DND-41 (cell line): ENCODE data around the gene IKBKE.

Experiments used
- ATAC-seq: fragments of 200-7000 bp; cut with Tn5 transposase; 3 replicates; pipeline ENCODE4 v1.9.1; 2021; ENCODE audit warnings: low read depth; ENCODE audit not compliant: insufficient read depth
- DNase-seq: peaks from one replicate; pipeline ENCODE4 v3.0.0-alpha.2; 2020
- H2AFZ ChIP-seq: 2 replicates; pipeline ENCODE4 v1.6.0; 2012; ENCODE audit warnings: low read depth, low read length
- H3K27ac ChIP-seq: 2 replicates; pipeline ENCODE4 v1.5.1; 2012; ENCODE audit warnings: low read length, inconsistent platforms
- H3K27me3 ChIP-seq: fragments of 200-600 bp; sonication (generic); 2 replicates; pipeline ENCODE4 v1.6.0; 2012; ENCODE audit warnings: low read length, mild to moderate bottlenecking, inconsistent platforms; ENCODE audit not compliant: insufficient read depth, poor library complexity
- H3K36me3 ChIP-seq: 2 replicates; pipeline ENCODE4 v1.5.1; 2012; ENCODE audit warnings: low read length, inconsistent platforms; ENCODE audit not compliant: insufficient read depth
- H3K4me1 ChIP-seq: 2 replicates; pipeline ENCODE4 v1.5.1; 2012; ENCODE audit warnings: mild to moderate bottlenecking, low read length; ENCODE audit not compliant: insufficient read depth
- H3K4me2 ChIP-seq: 2 replicates; pipeline ENCODE4 v1.6.0; 2012; ENCODE audit warnings: mild to moderate bottlenecking, moderate library complexity, low read length, inconsistent platforms; ENCODE audit not compliant: insufficient read depth
- H3K4me3 ChIP-seq, 2 experiments: fragments of 200-600 bp in 1 of 2; shearing (Covaris generic) in 1 of 2; 2 replicates each; pipeline ENCODE4 v1.5.1; 2012 to 2016; ENCODE audit warnings: inconsistent platforms in 2 of 2, low read length in 2 of 2, mild to moderate bottlenecking in 2 of 2, low read depth in 1 of 2, moderate library complexity in 1 of 2
- H3K79me2 ChIP-seq: 2 replicates; pipeline ENCODE4 v1.6.0; 2012; ENCODE audit warnings: low read length, inconsistent platforms; ENCODE audit not compliant: insufficient read depth
- H3K9ac ChIP-seq: 2 replicates; pipeline ENCODE4 v1.6.0; 2012; ENCODE audit warnings: low read depth, mild to moderate bottlenecking, inconsistent platforms, low read length, moderate library complexity
- H3K9me3 ChIP-seq: 2 replicates; pipeline ENCODE4 v1.5.1; 2012; ENCODE audit warnings: low read length, moderate library complexity, mild to moderate bottlenecking, inconsistent platforms; ENCODE audit not compliant: insufficient read depth, severe bottlenecking
- H4K20me1 ChIP-seq: 2 replicates; pipeline ENCODE4 v1.6.0; 2012; ENCODE audit warnings: low read length; ENCODE audit not compliant: insufficient read depth
- CTCF ChIP-seq: IDR thresholded peaks from 2 replicates; pipeline ENCODE4 v1.5.1; 2012; ENCODE audit warnings: borderline replicate concordance, low read length, moderate library complexity, mild to moderate bottlenecking; ENCODE audit not compliant: poor library complexity, severe bottlenecking; ENCODE audit errors: extremely low read depth
- EZH2 ChIP-seq: IDR thresholded peaks from 3 replicates; pipeline ENCODE4 v1.6.1; 2012; ENCODE audit warnings: borderline replicate concordance, low read depth, mild to moderate bottlenecking, moderate library complexity, low read length, inconsistent platforms; ENCODE audit not compliant: severe bottlenecking

Gene IKBKE

GRCh38 chr1:206510371-206510770, 40.1 kb downstream of the IKBKE start:
- no peak overlapping the region for H3K4me2 ChIP-seq
- no peak for DNase-seq
- H3K9ac ChIP-seq, result no peak overlapping the region
- H2AFZ ChIP-seq, result no peak overlapping the region
- no peak overlapping the region for H3K4me3 ChIP-seq
- 0 out of 2 replicates have a peak, but pooled peaks cover 3% of the 10 kb centered on the region for H4K20me1 ChIP-seq
- ATAC-seq, result no peak
- no peaks in the 10 kb centered on the region for H3K4me1 ChIP-seq
- no peak overlapping the region for H3K27ac ChIP-seq
- H3K36me3 ChIP-seq, result no peaks in the 10 kb centered on the region
- H3K79me2 ChIP-seq, result no peaks in the 10 kb centered on the region
- no peak for TF ChIP-seq CTCF
- no peak for TF ChIP-seq EZH2
- peaks cover 5% of the 10 kb centered on the region for H3K27me3 ChIP-seq
- H3K9me3 ChIP-seq, result no peaks in the 10 kb centered on the region

GRCh38 chr1:206511362-206512057, 41.2 kb downstream of the IKBKE start:
- Histone ChIP-seq H3K27me3 (peaks cover 7% of the 10 kb centered on the region), H3K9me3 (no peaks in the 10 kb centered on the region), H4K20me1 (0 out of 2 replicates have a peak, but pooled peaks cover 3% of the 10 kb centered on the region), H2AFZ (no peak overlapping the region), H3K36me3 (no peaks in the 10 kb centered on the region), H3K4me3 (no peak overlapping the region), H3K4me2 (no peak overlapping the region), H3K79me2 (no peaks in the 10 kb centered on the region), H3K27ac (no peak overlapping the region), H3K9ac (no peak overlapping the region), H3K4me1 (no peaks in the 10 kb centered on the region)
- ATAC-seq, result no peak
- DNase-seq, result peak; percentile 25
- TF ChIP-seq EZH2 (no peak), CTCF (no peak)

GRCh38 chr1:206512058-206512850, 42.0 kb downstream of the IKBKE start:
- Histone ChIP-seq H2AFZ (no peak overlapping the region), H3K4me3 (no peak overlapping the region), H3K27me3 (peaks cover 7% of the 10 kb centered on the region), H3K79me2 (no peaks in the 10 kb centered on the region), H3K4me2 (no peak overlapping the region), H3K9me3 (no peaks in the 10 kb centered on the region), H3K9ac (no peak overlapping the region), H3K36me3 (no peaks in the 10 kb centered on the region), H3K4me1 (no peaks in the 10 kb centered on the region), H3K27ac (no peak overlapping the region), H4K20me1 (0 out of 2 replicates have a peak, but pooled peaks cover 3% of the 10 kb centered on the region)
- DNase-seq (no peak), ATAC-seq (no peak)
- TF ChIP-seq EZH2 (no peak), CTCF (no peak)
